ELR (cell line): ENCODE results near the gene SPX.

ENCODE experiments used
- DNase-seq: peaks from one replicate; pipeline ENCODE4 v3.0.0-alpha.2; 2015; ENCODE audit warnings: low read depth

The SPX gene

GRCh38 chr12:21526053-21526452 lies at the start of gene SPX:
TSS of gene SPX (plus strand) at chr12:21526296. CDS start at chr12:21526473, 177 bp downstream.
- peak; percentile 32 for DNase-seq

- DNase-seq = peak; percentile 82
These were observed 49.1 kb upstream of the SPX start for GRCh38 chr12:21476949-21477348.

GRCh38 chr12:21478756-21479455 lies 47.2 kb upstream of the SPX start:
- DNase-seq = peak; percentile 32

GRCh38 chr12:21483531-21483930 lies 42.6 kb upstream of the SPX start:
- DNase-seq = no peak

- no peak for DNase-seq
These were observed 40.1 kb upstream of the SPX start for GRCh38 chr12:21485998-21486397.

- no peak for DNase-seq
These were observed 26.3 kb upstream of the SPX start for GRCh38 chr12:21499765-21500164.

GRCh38 chr12:21500786-21501257 lies 25.3 kb upstream of the SPX start:
- DNase-seq = no peak

GRCh38 chr12:21501258-21502163 lies 24.6 kb upstream of the SPX start, which contains the start of the genes GOLT1B and RECQL:
TSS of gene GOLT1B (plus strand) at chr12:21501789. CDS start at chr12:21501924, 135 bp downstream.
TSS of gene RECQL (minus strand) at chr12:21501635. CDS start at chr12:21499570, 2,065 bp downstream.
- peak; percentile 99 for DNase-seq

GRCh38 chr12:21502164-21502496 lies 24.0 kb upstream of the SPX start:
- peak; percentile 54 for DNase-seq

GRCh38 chr12:21502872-21503271 lies 23.2 kb upstream of the SPX start:
- DNase-seq = peak; percentile 6

- DNase-seq = no peak
These were observed 20.2 kb upstream of the SPX start for GRCh38 chr12:21505888-21506287.

- DNase-seq = no peak
These were observed 18.2 kb upstream of the SPX start for GRCh38 chr12:21507849-21508248.

- no peak for DNase-seq
These were observed 16.3 kb upstream of the SPX start for GRCh38 chr12:21509768-21510167.

GRCh38 chr12:21516281-21516680 lies 9.8 kb upstream of the SPX start:
- DNase-seq = no peak

GRCh38 chr12:21518451-21518850 lies 7.6 kb upstream of the SPX start:
- no peak for DNase-seq

- no peak for DNase-seq
These were observed 4.6 kb upstream of the SPX start for GRCh38 chr12:21521541-21521940.

GRCh38 chr12:21523148-21523547 lies 2.9 kb upstream of the SPX start:
- no peak for DNase-seq

GRCh38 chr12:21526721-21527345 lies 737 bp downstream of the SPX start:
- DNase-seq = no peak

- DNase-seq = peak; percentile 73
These were observed 1.5 kb downstream of the SPX start for GRCh38 chr12:21527451-21528180.

- no peak for DNase-seq
These were observed 2.9 kb downstream of the SPX start for GRCh38 chr12:21528953-21529352.

- no peak for DNase-seq
These were observed 3.4 kb downstream of the SPX start for GRCh38 chr12:21529456-21529855.
